NT2/D1 (cell line): Measurements from ENCODE around the gene DNAH17.

Source experiments
- DNase-seq: peaks from one replicate; pipeline ENCODE4 v3.0.0-alpha.2; 2011; ENCODE audit warnings: low read depth, low spot score
- H3K27me3 ChIP-seq: 2 replicates; pipeline ENCODE4 v1.6.0; 2011; ENCODE audit warnings: mild to moderate bottlenecking; ENCODE audit not compliant: insufficient read length, insufficient read depth
- H3K36me3 ChIP-seq: 2 replicates; pipeline ENCODE4 v1.6.1; 2011; ENCODE audit warnings: mild to moderate bottlenecking, low read length, mixed read lengths; ENCODE audit not compliant: insufficient read depth, insufficient read length
- H3K4me1 ChIP-seq: 2 replicates; pipeline ENCODE4 v1.5.1; 2011; ENCODE audit not compliant: insufficient read depth, insufficient read length
- H3K4me3 ChIP-seq: 2 replicates; pipeline ENCODE4 v1.5.1; 2011; ENCODE audit warnings: low read depth; ENCODE audit not compliant: insufficient read length
- H3K9ac ChIP-seq: 2 replicates; pipeline ENCODE4 v1.6.0; 2011; ENCODE audit warnings: low read depth; ENCODE audit not compliant: insufficient read length
- H3K9me3 ChIP-seq: 2 replicates; pipeline ENCODE4 v1.5.1; 2011; ENCODE audit warnings: mild to moderate bottlenecking, low read length; ENCODE audit not compliant: insufficient read depth
- SUZ12 ChIP-seq: IDR thresholded peaks from 2 replicates; pipeline ENCODE4 v1.6.1; 2011; ENCODE audit not compliant: insufficient read length, insufficient read depth; ENCODE audit errors: extremely low read depth
- YY1 ChIP-seq: IDR thresholded peaks from 2 replicates; pipeline ENCODE4 v1.6.1; 2011; ENCODE audit not compliant: insufficient read length, insufficient read depth
- ZNF274 ChIP-seq: IDR thresholded peaks from 2 replicates; pipeline ENCODE4 v1.6.1; 2011; ENCODE audit warnings: mild to moderate bottlenecking, low read depth, low read length

DNAH17 gene

DNA sequence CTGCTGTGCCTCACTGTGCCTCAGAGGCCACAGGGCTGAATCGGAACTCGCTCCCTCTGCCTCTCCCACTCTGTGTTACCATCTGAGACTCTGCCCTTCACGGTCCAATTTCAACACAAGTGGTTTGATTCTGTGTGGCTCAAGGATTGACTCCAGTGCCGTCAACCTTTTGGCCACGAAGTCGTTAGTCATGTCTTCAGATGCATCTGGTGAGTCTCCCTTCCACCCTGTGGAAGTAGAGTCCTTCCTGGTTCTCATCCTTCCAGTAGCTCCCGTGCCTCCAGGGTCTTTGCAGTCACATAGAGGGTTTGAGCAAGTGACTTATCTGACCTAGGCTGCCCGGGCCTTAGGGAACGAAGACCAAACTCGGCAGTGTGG, 147.6 kb downstream of the DNAH17 start:
- no peak for TF ChIP-seq YY1
- no peak for TF ChIP-seq ZNF274
- no peak for TF ChIP-seq SUZ12
- no peak overlapping the region for H3K4me3 ChIP-seq

DNA sequence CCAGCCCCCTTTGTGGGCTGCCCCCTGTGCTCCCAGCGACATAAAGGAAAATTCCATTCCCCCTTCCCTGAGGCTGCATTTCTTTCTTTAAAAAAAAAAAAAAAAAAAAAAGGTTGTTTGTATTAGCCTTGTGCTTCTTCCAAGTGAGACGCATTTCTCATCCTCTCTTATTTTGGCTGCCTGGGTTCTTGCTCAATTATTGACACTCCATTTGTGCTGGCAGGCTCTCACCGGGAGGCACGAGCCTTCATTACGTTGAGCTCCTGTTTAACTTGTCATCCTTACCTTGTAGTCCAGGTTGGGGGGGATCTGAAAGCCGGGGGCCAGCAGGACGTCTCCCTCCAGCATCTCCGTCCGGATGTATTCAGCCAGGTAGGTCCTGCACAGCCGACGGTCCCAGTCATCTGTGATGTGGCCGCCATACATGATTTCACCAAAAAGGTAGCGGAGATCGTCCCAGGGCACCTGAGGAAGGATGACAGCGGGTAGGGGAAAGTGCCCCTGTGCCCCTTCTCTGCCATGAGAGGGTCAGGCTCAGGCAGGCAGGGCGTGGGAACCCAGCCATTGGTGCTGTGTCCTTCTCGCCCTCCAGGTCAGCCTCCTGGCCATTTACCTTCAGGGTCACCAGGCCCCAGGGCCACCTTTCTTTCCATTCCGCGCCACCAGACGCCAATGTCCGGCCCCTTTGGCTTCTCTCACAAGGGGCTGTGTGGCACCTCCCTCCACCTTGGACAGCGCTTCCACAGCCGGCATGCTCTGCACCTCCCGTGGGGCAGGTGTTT, 148.2 kb downstream of the DNAH17 start:
- Histone ChIP-seq H3K4me3 (no peak overlapping the region), H3K27me3 (no peaks in the 10 kb centered on the region), H3K4me1 (peaks cover 18% of the 10 kb centered on the region), H3K36me3 (peaks cover 49% of the 10 kb centered on the region), H3K9ac (no peak overlapping the region), H3K9me3 (no peaks in the 10 kb centered on the region)
- TF ChIP-seq ZNF274 (no peak), YY1 (no peak), SUZ12 (no peak)
- no peak for DNase-seq

More for the DNA sequence above, 147.6 kb downstream of the DNAH17 start:
- no peaks in the 10 kb centered on the region for H3K27me3 ChIP-seq
- H3K36me3 ChIP-seq, result peaks cover 43% of the 10 kb centered on the region
- peaks cover 19% of the 10 kb centered on the region for H3K4me1 ChIP-seq
- DNase-seq, result no peak
- H3K9me3 ChIP-seq, result no peaks in the 10 kb centered on the region
- no peak overlapping the region for H3K9ac ChIP-seq

DNA sequence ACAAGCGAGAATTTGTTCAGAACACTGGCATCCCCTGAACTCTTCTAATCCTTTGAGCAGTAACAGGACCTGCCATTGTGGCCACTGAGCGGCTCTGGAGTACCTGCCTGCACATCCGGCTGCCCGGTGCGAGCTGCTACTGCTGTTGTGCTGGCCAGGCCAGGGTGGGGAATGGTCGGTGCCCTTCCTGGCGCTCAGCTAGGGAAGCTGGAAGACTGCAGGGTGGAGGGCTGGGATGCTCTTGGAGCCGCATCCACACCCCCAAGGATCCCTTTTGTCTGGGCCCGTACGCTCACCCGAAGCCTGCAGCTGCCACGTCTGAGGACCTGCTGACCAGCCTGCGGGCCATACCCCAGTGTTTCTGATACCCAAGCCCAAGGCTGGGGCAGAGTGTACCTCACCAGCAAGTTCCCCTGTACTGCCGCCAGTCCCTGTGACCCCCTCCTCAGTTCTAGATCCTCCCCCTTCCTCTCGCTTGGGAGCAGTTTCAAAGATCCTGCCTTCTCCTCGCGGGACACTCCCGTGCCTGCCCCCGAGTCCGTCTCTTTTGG, 149.1 kb downstream of the DNAH17 start:
- H3K27me3 ChIP-seq, result no peaks in the 10 kb centered on the region
- no peak for TF ChIP-seq ZNF274
- TF ChIP-seq SUZ12, result no peak
- TF ChIP-seq YY1, result no peak
- H3K36me3 ChIP-seq, result peaks cover 58% of the 10 kb centered on the region
- H3K4me1 ChIP-seq, result peaks cover 15% of the 10 kb centered on the region
- H3K9ac ChIP-seq, result no peak overlapping the region
- no peak for DNase-seq
- H3K9me3 ChIP-seq, result no peaks in the 10 kb centered on the region
- no peak overlapping the region for H3K4me3 ChIP-seq

DNA sequence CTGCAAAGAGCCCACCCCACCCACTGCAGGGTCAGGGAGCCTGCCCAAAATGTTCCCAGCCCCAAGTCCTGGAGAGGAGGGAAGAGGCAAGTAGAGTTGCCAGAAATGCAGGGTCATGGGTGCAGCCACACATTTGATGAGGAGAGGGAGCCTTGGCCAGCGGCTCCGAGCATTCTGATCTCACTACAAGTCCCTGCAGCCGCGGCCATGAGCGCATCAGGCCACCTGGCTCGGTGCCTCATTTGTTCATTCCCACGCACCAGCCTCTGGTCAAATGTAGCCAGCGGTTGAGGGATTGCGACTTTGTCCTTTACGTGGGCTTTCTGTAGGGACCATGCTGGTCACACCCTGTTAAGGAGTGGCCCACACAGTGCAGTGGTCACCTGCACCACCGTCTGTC, 150.1 kb downstream of the DNAH17 start:
- peaks cover 67% of the 10 kb centered on the region for H3K36me3 ChIP-seq
- H3K4me3 ChIP-seq, result no peak overlapping the region
- DNase-seq, result no peak
- H3K27me3 ChIP-seq, result no peaks in the 10 kb centered on the region
- no peaks in the 10 kb centered on the region for H3K9me3 ChIP-seq
- peaks cover 15% of the 10 kb centered on the region for H3K4me1 ChIP-seq
- TF ChIP-seq YY1 (no peak), ZNF274 (no peak), SUZ12 (no peak)
- H3K9ac ChIP-seq, result no peak overlapping the region

DNA sequence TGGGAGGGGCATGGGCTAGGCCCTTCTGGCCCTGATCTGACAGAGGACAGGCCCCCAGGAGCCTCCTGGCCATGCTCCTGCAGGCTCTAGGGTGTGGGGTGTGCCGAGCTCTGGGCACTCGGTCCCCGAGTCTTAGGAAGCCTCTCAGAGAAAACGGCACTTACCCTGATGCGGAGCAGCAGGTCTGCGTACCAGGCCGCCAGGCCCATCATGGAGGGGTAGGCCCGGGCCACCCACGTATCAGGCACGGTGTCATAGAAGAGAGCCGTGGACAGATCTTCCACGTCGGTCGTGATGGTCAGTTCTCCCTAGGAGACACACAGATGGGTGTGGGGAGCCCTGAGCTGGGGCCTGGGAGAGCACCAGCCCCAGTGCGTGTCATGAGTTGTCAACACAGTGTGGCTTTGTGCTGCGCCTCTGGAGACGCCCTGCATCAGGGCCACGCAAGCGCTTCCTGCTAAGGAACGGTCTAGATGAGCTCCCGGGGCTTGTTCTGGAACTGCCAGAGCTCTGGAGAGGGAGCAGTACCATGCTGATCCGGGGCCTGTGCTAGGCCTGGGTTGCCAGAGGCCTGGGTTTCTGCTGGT, 150.8 kb downstream of the DNAH17 start:
- no peaks in the 10 kb centered on the region for H3K27me3 ChIP-seq
- H3K36me3 ChIP-seq, result peaks cover 73% of the 10 kb centered on the region
- peaks cover 13% of the 10 kb centered on the region for H3K4me1 ChIP-seq

DNA sequence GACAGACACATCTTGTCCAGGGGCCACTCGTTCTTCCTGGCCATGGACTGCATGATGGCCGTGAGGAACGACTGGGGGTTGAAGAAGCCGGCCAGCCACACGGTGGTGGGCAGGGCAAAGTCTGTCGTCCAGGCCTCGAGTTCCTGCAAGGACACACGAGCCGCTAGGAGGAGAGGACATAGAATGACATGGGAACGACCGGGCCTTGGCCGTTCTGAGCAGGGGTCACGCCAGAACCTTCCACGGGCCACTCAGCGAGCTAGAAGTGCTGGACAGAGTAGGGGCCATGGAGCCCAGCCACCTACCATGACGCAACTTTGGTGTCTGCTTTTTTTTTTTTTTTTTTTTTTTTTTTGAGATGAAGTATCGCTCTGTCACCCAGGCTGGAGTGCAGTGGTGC, 151.8 kb downstream of the DNAH17 start:
- TF ChIP-seq ZNF274, result no peak
- no peak for TF ChIP-seq YY1
- TF ChIP-seq SUZ12, result no peak
- no peak for DNase-seq
- Histone ChIP-seq H3K9me3 (no peaks in the 10 kb centered on the region), H3K9ac (no peak overlapping the region), H3K4me3 (no peak overlapping the region), H3K27me3 (no peaks in the 10 kb centered on the region), H3K36me3 (peaks cover 82% of the 10 kb centered on the region), H3K4me1 (peaks cover 13% of the 10 kb centered on the region)

More for the DNA sequence above, 150.8 kb downstream of the DNAH17 start:
- no peak for DNase-seq
- H3K9me3 ChIP-seq, result no peaks in the 10 kb centered on the region
- no peak overlapping the region for H3K9ac ChIP-seq
- TF ChIP-seq YY1 (no peak), ZNF274 (no peak), SUZ12 (no peak)
- H3K4me3 ChIP-seq, result no peak overlapping the region

DNA sequence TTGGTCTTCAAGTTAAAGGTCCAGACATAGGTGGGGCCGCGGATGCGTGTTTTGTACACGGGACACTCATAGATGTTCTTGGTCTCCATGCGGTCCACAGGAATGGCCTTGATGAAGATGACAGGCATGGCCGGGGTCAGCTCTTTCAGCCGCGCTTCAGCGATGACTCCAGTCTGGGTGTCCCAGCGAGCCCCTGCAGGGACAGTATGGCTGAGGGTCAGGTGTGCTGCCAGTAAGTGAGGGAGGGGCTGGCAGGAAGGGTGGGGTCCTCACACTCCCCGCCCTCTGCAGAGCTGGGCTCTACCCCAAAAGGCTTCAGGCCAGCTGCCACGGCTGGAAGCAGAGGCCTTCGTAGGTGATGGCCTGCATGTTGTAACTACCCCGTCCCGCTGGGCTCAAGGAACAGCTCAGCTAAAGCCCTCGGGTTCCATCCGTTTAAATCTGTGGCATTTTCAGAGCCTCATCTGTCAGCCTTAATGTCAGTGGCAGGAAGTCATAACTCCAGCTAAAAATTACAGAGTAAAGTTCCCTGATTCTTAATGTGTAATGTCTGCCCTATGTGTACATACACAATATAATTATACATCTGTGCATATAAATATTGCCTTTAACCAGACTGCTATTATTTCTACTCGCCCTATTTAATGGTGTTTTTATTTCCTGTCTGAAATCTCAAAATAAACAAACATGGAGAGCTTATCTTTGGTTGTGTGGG, 153.1 kb downstream of the DNAH17 start:
- no peak for DNase-seq
- H3K9me3 ChIP-seq, result no peaks in the 10 kb centered on the region
- no peak overlapping the region for H3K4me3 ChIP-seq
- H3K4me1 ChIP-seq, result peaks cover 14% of the 10 kb centered on the region
- no peaks in the 10 kb centered on the region for H3K27me3 ChIP-seq
- H3K9ac ChIP-seq, result no peak overlapping the region
- H3K36me3 ChIP-seq, result peaks cover 84% of the 10 kb centered on the region
- TF ChIP-seq ZNF274 (no peak), YY1 (no peak), SUZ12 (no peak)
